Stimulated activated CD4-positive, alpha-beta T cell treated with anti-CD3 and anti-CD28 coated beads, TNF-alpha, amount 100 ng/mL, for 4 hours (primary cell): ENCODE results near the gene DPH3.
A peak's percentile ranks its signal among the peaks of the same experiment; 100 is the strongest.

Source experiments
- DNase-seq, 3 experiments: peaks; one replicate each; pipeline ENCODE4 v3.0.0-alpha.2; 2020; ENCODE audit warnings: low read depth in 3 of 3

DPH3 gene

GRCh38 chr3:16290827-16291196 is 26.1 kb upstream of the DPH3 start:
- no peak for DNase-seq

GRCh38 chr3:16290007-16290826 is 25.5 kb upstream of the DPH3 start:
- peak in 1 of 3 experiments; percentile 45 for DNase-seq

- DNase-seq, result no peak
These were observed 24.6 kb upstream of the DPH3 start for GRCh38 chr3:16289144-16289889.

- DNase-seq, result no peak
These were observed 23.9 kb upstream of the DPH3 start for GRCh38 chr3:16288664-16289063.

GRCh38 chr3:16286751-16287543 is 22.2 kb upstream of the DPH3 start:
- no peak for DNase-seq

GRCh38 chr3:16286161-16286560 is 21.4 kb upstream of the DPH3 start:
- DNase-seq, result peak in 2 of 3 experiments; percentile 45 to 50

- DNase-seq, result no peak
These were observed 19.9 kb upstream of the DPH3 start for GRCh38 chr3:16284633-16285032.

- DNase-seq, result no peak
These were observed 15.9 kb upstream of the DPH3 start for GRCh38 chr3:16280671-16281070.

GRCh38 chr3:16279010-16279801 is 14.5 kb upstream of the DPH3 start:
- DNase-seq, result no peak

GRCh38 chr3:16277471-16277870 is 12.7 kb upstream of the DPH3 start:
- DNase-seq, result no peak

GRCh38 chr3:16273867-16274266 is 9.1 kb upstream of the DPH3 start:
- DNase-seq, result no peak

GRCh38 chr3:16272588-16272987 is 7.8 kb upstream of the DPH3 start:
- DNase-seq, result no peak

GRCh38 chr3:16270855-16271254 is 6.1 kb upstream of the DPH3 start:
- DNase-seq, result no peak

- DNase-seq, result no peak
These were observed 2.0 kb upstream of the DPH3 start for GRCh38 chr3:16266714-16267113.

- no peak for DNase-seq
These were observed 678 bp upstream of the DPH3 start for GRCh38 chr3:16265455-16265786.

GRCh38 chr3:16264174-16264707 is 502 bp downstream of the DPH3 start:
- no peak for DNase-seq

- DNase-seq, result no peak
These were observed 2.6 kb downstream of the DPH3 start for GRCh38 chr3:16262174-16262573.

GRCh38 chr3:16260046-16260445 is 4.7 kb downstream of the DPH3 start:
- no peak for DNase-seq

- no peak for DNase-seq
These were observed 5.9 kb downstream of the DPH3 start for GRCh38 chr3:16258866-16259265.

GRCh38 chr3:16258177-16258576 is 6.6 kb downstream of the DPH3 start:
- no peak for DNase-seq

GRCh38 chr3:16257309-16257708 is 7.4 kb downstream of the DPH3 start:
- DNase-seq, result no peak
